ENCODE results near the gene ATAD3A. TPM values are rescaled to one million over a fixed set of nuclear protein-coding genes. Genes with fewer than 3 reads are reported as not detected.

ATAD3A gene
- total and polyA plus RNA-seq, 2 of the 4 experiments (the other 2 are of a cell fraction): 27.2 to 34.0 TPM

DNA sequence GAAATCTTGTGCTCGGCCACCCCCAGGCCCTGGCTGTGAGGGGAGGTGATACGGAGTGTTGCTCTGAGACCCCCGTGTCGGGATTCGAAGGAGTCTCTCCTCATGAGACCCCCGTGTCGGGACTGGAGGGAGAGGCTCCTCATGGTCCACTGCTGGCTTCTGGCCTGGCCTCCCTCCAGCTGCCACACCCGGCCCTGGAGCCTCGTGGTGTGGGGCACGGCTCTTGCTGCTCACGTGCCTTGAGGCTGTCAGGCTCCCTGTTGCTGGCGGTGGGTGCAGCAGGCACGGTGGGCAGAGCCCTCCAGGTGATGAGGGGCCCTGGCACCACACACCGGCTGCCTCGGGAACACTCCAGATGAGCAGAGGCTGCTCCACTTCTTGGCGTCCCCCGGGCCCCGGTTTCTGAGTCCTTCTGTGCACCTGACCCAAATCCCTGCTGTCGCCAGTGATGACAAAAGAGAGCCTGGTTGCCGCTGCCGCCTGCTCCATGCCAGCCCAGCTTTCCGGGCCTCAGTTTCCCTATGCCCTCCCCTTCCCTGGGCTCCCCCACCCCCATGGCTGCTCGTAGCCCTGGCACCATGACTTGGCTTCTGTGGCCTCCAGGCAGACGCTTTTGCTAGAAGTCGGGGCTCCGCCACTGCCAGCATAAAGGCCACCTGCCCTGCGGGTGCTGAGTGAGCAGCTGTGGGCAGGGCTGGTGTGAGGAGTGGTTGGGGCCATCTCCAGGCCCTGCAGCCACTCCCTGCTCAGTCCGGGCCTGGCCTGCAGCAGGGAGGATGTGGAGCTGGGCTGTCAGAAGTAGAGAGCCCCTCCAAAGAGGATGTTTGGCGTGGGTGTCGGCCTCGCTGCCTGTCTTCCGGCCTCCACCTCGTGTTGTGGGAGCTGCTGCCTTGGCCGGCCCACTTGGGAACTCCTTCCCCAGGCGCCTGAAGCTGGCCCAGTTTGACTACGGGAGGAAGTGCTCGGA lies 16.6 kb downstream of the ATAD3A start:
- H3K4me1 ChIP-seq (ENCODE audit: control insufficient read depth, insufficient read depth, low read length): no peaks in the 10 kb centered on the region
- in situ Hi-C loops (cut with MboI; ENCODE audit: low sequenced_read_pairs): no loop called here
- H2BK120ac ChIP-seq (ENCODE audit: low read depth, low read length): no peak overlapping the region
- CTCF ChIA-PET: interaction anchor here (0.7 kb wide), 1 partner anchor 11 kb away, joined by 3 read pairs; no protein-coding TSS in a partner anchor
- no peak overlapping the region for H3K4me2 ChIP-seq (ENCODE audit: low read depth, low read length)
- no peak overlapping the region for H3K18ac ChIP-seq (ENCODE audit: low read depth, low read length)
- no peak overlapping the region for H3K14ac ChIP-seq (replicated peaks; ENCODE audit: low read depth, low read length)
- H2BK15ac ChIP-seq (ENCODE audit: low read depth, low read length): no peak overlapping the region
- H3K27me3 ChIP-seq (ENCODE audit: control insufficient read depth, insufficient read depth, low read length): no peaks in the 10 kb centered on the region
- 92% methylated on average over 16 of the region's 37 CpGs; no CpG with 5 or more reads in 1 of the 2 experiments for WGBS, 2 experiments (ENCODE audit: extremely low coverage in 2 of 2, insufficient read length in 1 of 2)
- no TSS peak for BruUV-seq (replicated peaks)
- H2AK5ac ChIP-seq (ENCODE audit: low read depth, low read length): no peak overlapping the region
- intact Hi-C loops (cut with micrococcal nuclease): no loop called here
- H3K79me1 ChIP-seq (ENCODE audit: low read depth in 1 of 2, low read length in 2 of 2): peaks cover 0 to 6% of the 10 kb centered on the region in 2 experiments; a peak in 2 of 4 replicates
- no peak overlapping the region for H3K4me3 ChIP-seq (ENCODE audit: insufficient read depth, low read depth, low read length)
- H3K9ac ChIP-seq (ENCODE audit: low read depth, low read length): no peak overlapping the region
- dilution Hi-C loops (cut with HindIII; ENCODE audit: low sequenced_read_pairs, unreplicated experiment): no loop called here
- no peaks in the 10 kb centered on the region for H3K9me1 ChIP-seq (ENCODE audit: insufficient read depth, low read length)
- peaks cover 40% of the 10 kb centered on the region for H3K36me3 ChIP-seq (ENCODE audit: control insufficient read depth, insufficient read depth, low read length)
- H4K20me1 ChIP-seq (ENCODE audit: insufficient read depth, low read length): peaks cover 3% of the 10 kb centered on the region; the same call in 1 of the 2 replicates
- H3K27ac ChIP-seq (ENCODE audit: insufficient read depth, low read length): no peak overlapping the region
- H4K5ac ChIP-seq (ENCODE audit: low read depth, low read length): no peak overlapping the region
- H4K91ac ChIP-seq (ENCODE audit: insufficient read depth, low read depth, low read length): no peak overlapping the region
- H4K8ac ChIP-seq (ENCODE audit: low read depth in 2 of 2, low read length in 2 of 2): no peak overlapping the region
- POLR2A ChIA-PET (ENCODE audit: unreplicated experiment): no interaction called here
- no peak overlapping the region for H2BK20ac ChIP-seq (ENCODE audit: low read depth, low read length)
- TF ChIP-seq SMC3 (IDR thresholded peaks at IDR 0.05; ENCODE audit: low read depth, low read length) (no peak), CHD1 (IDR thresholded peaks at IDR 0.05; ENCODE audit: low read depth, low read length) (no peak), NFE2L2 (IDR thresholded peaks at IDR 0.05; ENCODE audit: low read depth, low read length) (no peak)
- peaks cover 6% of the 10 kb centered on the region for H3K9me3 ChIP-seq (ENCODE audit: control insufficient read depth, insufficient read depth, low read length)
- no peak overlapping the region for H3K23ac ChIP-seq (ENCODE audit: low read depth, low read length)
- no peak for DNase-seq
- no peak overlapping the region for H3K4ac ChIP-seq (ENCODE audit: low read depth, low read length)
- ATAC-seq (ENCODE audit: low read depth): no peak
- H3K56ac ChIP-seq (ENCODE audit: extremely low read depth, insufficient read depth, low read length): no peak overlapping the region
- no peak overlapping the region for H2AFZ ChIP-seq (replicated peaks; ENCODE audit: low read length, poor library complexity)
- no peak overlapping the region for H2AK9ac ChIP-seq (replicated peaks; ENCODE audit: low read depth, low read length, poor library complexity)
- H2BK5ac ChIP-seq (ENCODE audit: low read depth, low read length, poor library complexity, severe bottlenecking): no peak overlapping the region

All from IMR-90 (cell line).